Adrenal gland (tissue), 5 donors: Measurements from ENCODE around the gene ADPRM.

ENCODE experiments used
- POLR2A ChIP-seq, 2 donors: fragments of 450-650 bp; IDR thresholded peaks; one replicate each; pipeline ENCODE4 v1.6.1; 2017; ENCODE audit warnings: antibody characterized with exemption in 2 of 2, mild to moderate bottlenecking in 2 of 2, moderate library complexity in 1 of 2
- TF ChIP-seq, protein P1 (sequence below), 6 experiments: fragments of 450-650 bp in 4 of 6; fragments of 200-600 bp in 2 of 6; sonication (generic) in 1 of 6; IDR thresholded peaks; 1 replicate in 5 of 6; 2 replicates in 1 of 6; pipeline versions ENCODE4 v1.5.1 to v1.8.0; 2016 to 2021; ENCODE audit warnings: antibody characterized with exemption in 6 of 6, mild to moderate bottlenecking in 2 of 6, moderate library complexity in 1 of 6
- donor health status: DM: no; HTN: no; CAD: no.

DNA sequence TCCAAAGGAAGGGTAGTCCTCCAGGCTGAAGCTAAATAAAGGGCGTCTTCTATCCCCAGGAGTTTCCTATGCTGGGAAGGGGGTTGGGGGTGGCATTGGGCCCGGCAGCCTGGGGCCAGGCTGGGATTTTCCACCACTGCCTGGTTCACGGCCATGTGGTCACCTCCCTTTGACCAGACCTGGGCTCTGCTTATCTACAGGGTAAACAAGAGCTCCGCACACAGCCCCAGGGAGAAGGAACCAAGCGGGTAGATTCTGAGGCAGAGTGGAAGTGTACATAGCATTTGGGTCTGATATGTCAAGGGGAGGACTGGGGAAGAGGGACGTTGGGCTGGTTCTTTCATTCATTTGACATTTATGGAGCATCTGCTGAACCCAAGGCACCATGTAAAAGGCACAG lies 59.7 kb downstream of the ADPRM start:
- TF ChIP-seq, protein P1, sequence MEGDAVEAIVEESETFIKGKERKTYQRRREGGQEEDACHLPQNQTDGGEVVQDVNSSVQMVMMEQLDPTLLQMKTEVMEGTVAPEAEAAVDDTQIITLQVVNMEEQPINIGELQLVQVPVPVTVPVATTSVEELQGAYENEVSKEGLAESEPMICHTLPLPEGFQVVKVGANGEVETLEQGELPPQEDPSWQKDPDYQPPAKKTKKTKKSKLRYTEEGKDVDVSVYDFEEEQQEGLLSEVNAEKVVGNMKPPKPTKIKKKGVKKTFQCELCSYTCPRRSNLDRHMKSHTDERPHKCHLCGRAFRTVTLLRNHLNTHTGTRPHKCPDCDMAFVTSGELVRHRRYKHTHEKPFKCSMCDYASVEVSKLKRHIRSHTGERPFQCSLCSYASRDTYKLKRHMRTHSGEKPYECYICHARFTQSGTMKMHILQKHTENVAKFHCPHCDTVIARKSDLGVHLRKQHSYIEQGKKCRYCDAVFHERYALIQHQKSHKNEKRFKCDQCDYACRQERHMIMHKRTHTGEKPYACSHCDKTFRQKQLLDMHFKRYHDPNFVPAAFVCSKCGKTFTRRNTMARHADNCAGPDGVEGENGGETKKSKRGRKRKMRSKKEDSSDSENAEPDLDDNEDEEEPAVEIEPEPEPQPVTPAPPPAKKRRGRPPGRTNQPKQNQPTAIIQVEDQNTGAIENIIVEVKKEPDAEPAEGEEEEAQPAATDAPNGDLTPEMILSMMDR (IDR thresholded peaks at IDR 0.05), result no peak
- no peak for TF ChIP-seq POLR2A (IDR thresholded peaks at IDR 0.05)
